ENCODE data around the gene OR2AP1.

Gene OR2AP1

DNA sequence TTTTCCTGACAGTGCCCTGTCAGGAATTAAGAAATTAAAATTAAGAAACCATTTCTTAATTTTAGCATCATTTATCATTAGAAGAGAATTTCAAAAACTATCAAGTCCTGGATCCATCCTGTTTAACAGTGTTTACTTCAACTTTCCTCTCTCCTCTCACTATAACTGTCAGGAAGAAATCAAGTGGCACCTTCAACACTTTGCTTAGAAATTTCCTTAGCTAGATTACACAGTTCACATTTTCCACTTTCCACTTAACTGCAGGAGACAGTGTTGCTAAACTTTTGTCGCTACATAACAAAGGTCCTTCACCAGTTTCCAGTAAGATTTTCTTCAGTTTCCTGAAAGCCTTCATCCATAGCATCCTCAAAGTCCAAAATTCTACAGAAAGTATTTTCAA is 42.5 kb downstream of the OR2AP1 start:
- no peak for DNase-seq (ENCODE audit: low spot score in 2 of 2)
- no peaks in the 10 kb centered on the region for H3K36me3 Mint-ChIP-seq (ENCODE audit: insufficient read depth)
- peaks cover 7% of the 10 kb centered on the region for H3K9me3 Mint-ChIP-seq
- no peaks in the 10 kb centered on the region for H3K4me1 Mint-ChIP-seq
- H3K27me3 Mint-ChIP-seq, result peaks cover 70% of the 10 kb centered on the region
- no peak for ATAC-seq (replicated peaks; ENCODE audit: extremely low read depth, poor library complexity, severe bottlenecking)
- no peak overlapping the region for H3K4me3 Mint-ChIP-seq
- no peak overlapping the region for H3K27ac Mint-ChIP-seq (ENCODE audit: low read depth)

DNA sequence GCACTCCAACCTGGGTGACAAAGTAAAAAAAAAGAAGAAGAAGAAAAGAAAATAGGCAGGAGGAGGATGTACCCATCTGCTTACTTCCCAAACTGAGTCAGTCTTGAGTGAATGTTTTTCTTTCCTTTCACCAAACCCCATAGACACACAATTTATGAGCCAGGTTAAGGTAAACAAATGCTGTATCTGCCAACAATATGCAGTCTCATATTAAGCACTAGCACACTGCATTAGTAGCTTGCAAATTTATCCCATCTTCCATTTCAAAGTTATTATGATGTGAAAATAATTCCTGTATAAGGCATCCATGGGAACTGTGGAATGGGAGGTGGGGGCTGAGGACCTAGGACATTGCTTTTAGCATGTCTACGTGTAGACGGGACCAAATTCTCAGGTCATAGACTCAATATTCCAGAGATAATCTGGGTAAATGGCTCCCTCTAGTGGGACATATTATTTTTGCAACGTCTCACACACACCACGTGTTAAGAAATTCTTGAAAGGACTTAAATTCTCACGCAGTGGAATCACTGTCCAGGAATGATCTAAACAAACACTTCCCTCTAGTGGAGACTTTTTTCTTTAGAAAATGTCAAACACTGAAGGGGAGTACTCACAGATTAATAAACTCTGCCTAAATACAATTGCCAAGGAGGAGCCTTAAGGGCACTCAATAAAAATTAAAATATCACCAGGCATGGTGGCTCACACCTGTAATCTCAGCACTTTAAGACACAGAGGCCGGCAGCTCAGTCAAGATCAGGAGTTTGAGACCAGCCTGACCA is 47.3 kb downstream of the OR2AP1 start:
- Mint-ChIP-seq H3K4me1 (no peaks in the 10 kb centered on the region), H3K4me3 (no peak overlapping the region), H3K27ac (ENCODE audit: low read depth) (no peak overlapping the region)

DNA sequence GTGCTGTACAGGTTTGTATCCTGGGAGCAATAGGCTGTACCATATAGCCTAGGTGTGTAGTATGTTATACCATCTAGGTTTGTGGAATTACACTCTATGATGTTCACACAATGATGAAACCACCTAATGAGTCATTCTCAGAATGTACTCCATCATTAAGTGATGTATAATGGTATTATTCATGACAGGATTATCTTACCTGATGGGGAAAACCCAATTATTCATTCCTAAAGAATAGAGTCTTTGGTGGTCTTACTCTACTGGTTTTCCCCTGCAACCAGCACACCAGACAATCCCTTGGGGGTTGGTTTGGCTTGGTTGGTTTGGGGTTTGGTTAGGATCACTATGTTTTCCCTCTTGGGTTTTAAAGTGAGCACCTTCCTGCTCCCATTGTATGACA is 51.8 kb downstream of the OR2AP1 start:
- Mint-ChIP-seq H3K9me3 (no peaks in the 10 kb centered on the region), H3K4me3 (no peak overlapping the region), H3K27ac (ENCODE audit: low read depth) (no peak overlapping the region), H3K27me3 (peaks cover 22% of the 10 kb centered on the region), H3K4me1 (no peaks in the 10 kb centered on the region), H3K36me3 (ENCODE audit: insufficient read depth) (no peaks in the 10 kb centered on the region)
- ATAC-seq (replicated peaks; ENCODE audit: extremely low read depth, poor library complexity, severe bottlenecking) (no peak), DNase-seq (ENCODE audit: low spot score in 2 of 2) (no peak)

More for the DNA sequence above, 47.3 kb downstream of the OR2AP1 start:
- H3K27me3 Mint-ChIP-seq, result peaks cover 56% of the 10 kb centered on the region
- no peaks in the 10 kb centered on the region for H3K36me3 Mint-ChIP-seq (ENCODE audit: insufficient read depth)
- peak in 1 of 2 donors; percentile 42 for DNase-seq (ENCODE audit: low spot score in 2 of 2)
- ATAC-seq (replicated peaks; ENCODE audit: extremely low read depth, poor library complexity, severe bottlenecking), result peak; percentile 71
- peaks cover 7% of the 10 kb centered on the region for H3K9me3 Mint-ChIP-seq

All from central memory CD8-positive, alpha-beta T cell (primary cell).